ENCODE data around the gene IGHMBP2.
"Not testable (repeated sequence)": the region's sequence is repeated elsewhere in the genome, so short reads cannot be mapped to it uniquely, and the experiment has no call there.

IGHMBP2 gene

GRCh38 chr11:68903288-68904247 is at the start of gene IGHMBP2, which contains the start of gene MRPL21:
Gene IGHMBP2, plus strand, starts transcription at chr11:68903891. Its CDS starts 62 bp downstream, at chr11:68903953.
Gene MRPL21, minus strand, starts transcription at chr11:68903832. Its CDS starts 22 bp downstream, at chr11:68903810.
- DNase-seq: peak; percentile 73 to 83

GRCh38 chr11:68854273-68854958 is 49.3 kb upstream of the IGHMBP2 start:
- no peak for DNase-seq

GRCh38 chr11:68855205-68855981 is 48.3 kb upstream of the IGHMBP2 start:
- DNase-seq: no peak

GRCh38 chr11:68856425-68857030 is 47.2 kb upstream of the IGHMBP2 start:
- not testable (repeated sequence) for DNase-seq

- no peak for DNase-seq
These were observed 46.6 kb upstream of the IGHMBP2 start for GRCh38 chr11:68857037-68857586.

GRCh38 chr11:68859123-68859522 is 44.6 kb upstream of the IGHMBP2 start:
- DNase-seq: no peak

GRCh38 chr11:68862421-68862820 is 41.3 kb upstream of the IGHMBP2 start:
- DNase-seq: no peak

- no peak for DNase-seq
These were observed 40.0 kb upstream of the IGHMBP2 start for GRCh38 chr11:68863553-68864265.

GRCh38 chr11:68865241-68865640 is 38.5 kb upstream of the IGHMBP2 start:
- no peak for DNase-seq

GRCh38 chr11:68867066-68867465 is 36.6 kb upstream of the IGHMBP2 start:
- DNase-seq: no peak

- no peak for DNase-seq
These were observed 35.4 kb upstream of the IGHMBP2 start for GRCh38 chr11:68868221-68868835.

- no peak for DNase-seq
These were observed 33.2 kb upstream of the IGHMBP2 start for GRCh38 chr11:68870470-68870869.

- DNase-seq: no peak
These were observed 31.3 kb upstream of the IGHMBP2 start for GRCh38 chr11:68872216-68873003.

GRCh38 chr11:68878022-68878421 is 25.7 kb upstream of the IGHMBP2 start:
- no peak for DNase-seq

- DNase-seq: no peak
These were observed 22.8 kb upstream of the IGHMBP2 start for GRCh38 chr11:68880851-68881250.

GRCh38 chr11:68881320-68881719 is 22.4 kb upstream of the IGHMBP2 start:
- DNase-seq: no peak

- no peak for DNase-seq
These were observed 21.3 kb upstream of the IGHMBP2 start for GRCh38 chr11:68882391-68882790.

- not testable (repeated sequence) for DNase-seq
These were observed 18.9 kb upstream of the IGHMBP2 start for GRCh38 chr11:68884827-68885226.

GRCh38 chr11:68889948-68890446 is 13.7 kb upstream of the IGHMBP2 start:
- no peak for DNase-seq

All from NCI-H2081 (cell line).